ENCODE measurements around the gene TUBA3E. TPM values are rescaled to one million over a fixed set of nuclear protein-coding genes. Genes with fewer than 3 reads are reported as not detected.
"Not testable (repeated sequence)": the region's sequence is repeated elsewhere in the genome, so short reads cannot be mapped to it uniquely, and the experiment has no call there.

The TUBA3E gene
- total RNA-seq, 1 experiment from 2014 or later, result not detected

GRCh38 chr2:130160838-130161705 lies 37.2 kb downstream of the TUBA3E start:
- not testable (repeated sequence) for H3K27ac ChIP-seq; H3K4me1 ChIP-seq; H3K4me3 ChIP-seq; H3K9me3 ChIP-seq (replicated peaks); DNase-seq; H3K27me3 ChIP-seq
- H3K36me3 ChIP-seq, result peaks cover 17% of the 10 kb centered on the region

GRCh38 chr2:130160131-130160530 lies 38.1 kb downstream of the TUBA3E start:
- Histone ChIP-seq H3K27me3 (no peaks in the 10 kb centered on the region), H3K9me3 (replicated peaks) (no peaks in the 10 kb centered on the region), H3K36me3 (peaks cover 8% of the 10 kb centered on the region; the same call in 1 of the 2 replicates), H3K4me3 (no peak overlapping the region), H3K4me1 (no peaks in the 10 kb centered on the region), H3K27ac (no peak overlapping the region)
- DNase-seq, result no peak

- H3K4me3 ChIP-seq; H3K27ac ChIP-seq; H3K27me3 ChIP-seq; DNase-seq; H3K4me1 ChIP-seq; H3K36me3 ChIP-seq; H3K9me3 ChIP-seq (replicated peaks): not testable (repeated sequence)
Observed at GRCh38 chr2:130159376-130159775, 38.9 kb downstream of the TUBA3E start.

- Histone ChIP-seq H3K27me3 (no peaks in the 10 kb centered on the region), H3K36me3 (no peaks in the 10 kb centered on the region), H3K4me1 (no peaks in the 10 kb centered on the region), H3K27ac (no peak overlapping the region), H3K9me3 (replicated peaks) (no peaks in the 10 kb centered on the region), H3K4me3 (no peak overlapping the region)
- no peak for DNase-seq
Observed at GRCh38 chr2:130158631-130159030, 39.6 kb downstream of the TUBA3E start.

GRCh38 chr2:130157825-130158514 lies 40.3 kb downstream of the TUBA3E start:
- not testable (repeated sequence) for DNase-seq; H3K4me1 ChIP-seq; H3K9me3 ChIP-seq (replicated peaks); H3K36me3 ChIP-seq; H3K27ac ChIP-seq; H3K4me3 ChIP-seq; H3K27me3 ChIP-seq

- not testable (repeated sequence) for H3K4me1 ChIP-seq; H3K27ac ChIP-seq; H3K9me3 ChIP-seq (replicated peaks); DNase-seq; H3K36me3 ChIP-seq; H3K4me3 ChIP-seq; H3K27me3 ChIP-seq
Observed at GRCh38 chr2:130157354-130157753, 40.9 kb downstream of the TUBA3E start.

- Histone ChIP-seq H3K4me3 (no peak overlapping the region), H3K4me1 (no peaks in the 10 kb centered on the region), H3K36me3 (no peaks in the 10 kb centered on the region), H3K27me3 (no peaks in the 10 kb centered on the region), H3K27ac (no peak overlapping the region), H3K9me3 (replicated peaks) (no peaks in the 10 kb centered on the region)
- no peak for DNase-seq
Observed at GRCh38 chr2:130156624-130157004, 41.6 kb downstream of the TUBA3E start.

- H3K4me1 ChIP-seq; H3K27me3 ChIP-seq; H3K4me3 ChIP-seq; H3K36me3 ChIP-seq; H3K27ac ChIP-seq; H3K9me3 ChIP-seq (replicated peaks): not testable (repeated sequence)
- peak; percentile 44 to 61 for DNase-seq
Observed at GRCh38 chr2:130155956-130156623, 42.1 kb downstream of the TUBA3E start.

GRCh38 chr2:130154773-130155765 lies 43.2 kb downstream of the TUBA3E start:
- Histone ChIP-seq H3K4me3 (no peak overlapping the region), H3K4me1 (no peaks in the 10 kb centered on the region), H3K36me3 (no peaks in the 10 kb centered on the region), H3K27me3 (no peaks in the 10 kb centered on the region), H3K9me3 (replicated peaks) (no peaks in the 10 kb centered on the region), H3K27ac (no peak overlapping the region)
- no peak for DNase-seq

- H3K9me3 ChIP-seq (replicated peaks); H3K27ac ChIP-seq; H3K36me3 ChIP-seq; DNase-seq; H3K4me3 ChIP-seq; H3K27me3 ChIP-seq; H3K4me1 ChIP-seq: not testable (repeated sequence)
Observed at GRCh38 chr2:130154423-130154770, 43.8 kb downstream of the TUBA3E start.

GRCh38 chr2:130153721-130154422 lies 44.4 kb downstream of the TUBA3E start:
- not testable (repeated sequence) for H3K36me3 ChIP-seq; H3K27me3 ChIP-seq; H3K4me3 ChIP-seq; H3K4me1 ChIP-seq; DNase-seq; H3K27ac ChIP-seq; H3K9me3 ChIP-seq (replicated peaks)

- H3K9me3 ChIP-seq (replicated peaks), result no peaks in the 10 kb centered on the region
- no peaks in the 10 kb centered on the region for H3K36me3 ChIP-seq
- H3K27ac ChIP-seq, result no peak overlapping the region
- DNase-seq, result no peak
- no peaks in the 10 kb centered on the region for H3K27me3 ChIP-seq
- H3K4me1 ChIP-seq, result no peaks in the 10 kb centered on the region
- no peak overlapping the region for H3K4me3 ChIP-seq
Observed at GRCh38 chr2:130152816-130153595, 45.2 kb downstream of the TUBA3E start.

- not testable (repeated sequence) for H3K4me3 ChIP-seq; H3K36me3 ChIP-seq; H3K4me1 ChIP-seq; H3K9me3 ChIP-seq (replicated peaks); H3K27ac ChIP-seq; H3K27me3 ChIP-seq; DNase-seq
Observed at GRCh38 chr2:130152136-130152815, 46.0 kb downstream of the TUBA3E start.
